GM15510 (cell line): ENCODE measurements around the gene RRP1B.

Experiments
- POLR2A ChIP-seq: IDR thresholded peaks from 3 replicates; pipeline ENCODE4 v1.6.1; 2011; ENCODE audit warnings: borderline replicate concordance; ENCODE audit not compliant: insufficient read length; ENCODE audit errors: extremely low read depth

RRP1B gene

GRCh38 chr21:43686811-43687565, 27.6 kb downstream of the RRP1B start:
- TF ChIP-seq POLR2A = no peak

- no peak for TF ChIP-seq POLR2A
Observed at GRCh38 chr21:43687566-43688399, 28.4 kb downstream of the RRP1B start.

GRCh38 chr21:43688906-43689305, 29.5 kb downstream of the RRP1B start:
- no peak for TF ChIP-seq POLR2A

- TF ChIP-seq POLR2A = no peak
Observed at GRCh38 chr21:43689556-43690337, 30.4 kb downstream of the RRP1B start.

GRCh38 chr21:43690346-43690745, 31.0 kb downstream of the RRP1B start:
- no peak for TF ChIP-seq POLR2A

- TF ChIP-seq POLR2A = no peak
Observed at GRCh38 chr21:43691086-43691795, 31.9 kb downstream of the RRP1B start.

- TF ChIP-seq POLR2A = no peak
Observed at GRCh38 chr21:43691801-43692200, 32.4 kb downstream of the RRP1B start.

- no peak for TF ChIP-seq POLR2A
Observed at GRCh38 chr21:43692949-43693348, 33.6 kb downstream of the RRP1B start.

GRCh38 chr21:43693981-43694380, 34.6 kb downstream of the RRP1B start:
- no peak for TF ChIP-seq POLR2A

GRCh38 chr21:43694437-43695079, 35.2 kb downstream of the RRP1B start:
- no peak for TF ChIP-seq POLR2A

GRCh38 chr21:43696214-43696613, 36.9 kb downstream of the RRP1B start:
- TF ChIP-seq POLR2A = no peak

GRCh38 chr21:43697758-43698643, 38.6 kb downstream of the RRP1B start:
- TF ChIP-seq POLR2A = no peak
